B cell (primary cell): ENCODE data around the gene PTH1R. TPM values are rescaled to one million over a fixed set of nuclear protein-coding genes. Genes with fewer than 3 reads are reported as not detected.

Experiments used
- ATAC-seq: fragments of 200-7000 bp; cut with Tn5 transposase; one replicate; pipeline ENCODE4 v1.10.0; 2021; ENCODE audit warnings: low read depth, mild to moderate bottlenecking, moderate number of reproducible peaks, moderate library complexity
- CTCF ChIA-PET: fragments of 350-600 bp; sonication (Branson Sonifier 250); formaldehyde crosslinking; loops from one replicate; lab custom pipeline; 2021; ENCODE audit warnings: antibody characterized with exemption, inconsistent platforms; lab: Charles Lee
- POLR2A ChIA-PET: fragments of 350-600 bp; sonication (Branson Sonifier 250); formaldehyde crosslinking; loops from one replicate; lab custom pipeline; 2021; ENCODE audit warnings: antibody characterized with exemption; lab: Charles Lee
- DNase-seq: peaks from one replicate; pipeline ENCODE4 v3.0.0; 2013
- H2AFZ ChIP-seq: 2 replicates; pipeline ENCODE4 v1.6.1; 2012; ENCODE audit warnings: mild to moderate bottlenecking, low read depth, low read length; ENCODE audit not compliant: insufficient read depth, poor library complexity, severe bottlenecking
- H3K27ac ChIP-seq, 2 donors: 1 replicate in 1 of 2; 2 replicates in 1 of 2; pipeline ENCODE4 v1.5.1; 2012 to 2013; ENCODE audit warnings: low read length in 2 of 2, mild to moderate bottlenecking in 2 of 2, moderate library complexity in 1 of 2
- H3K27me3 ChIP-seq, 4 experiments: fragments of 200-600 bp in 1 of 4; sonication (generic) in 1 of 4; replicated peaks in 1 of 4; 1 replicate in 2 of 4; 2 replicates in 2 of 4; pipeline versions ENCODE4 v1.6.1 to v1.7.0; 2013 to 2016; ENCODE audit warnings: low read length in 3 of 4, mild to moderate bottlenecking in 2 of 4, mixed read lengths in 1 of 4, moderate library complexity in 1 of 4; ENCODE audit not compliant: insufficient read depth in 4 of 4, control insufficient read depth in 3 of 4; ENCODE audit errors: control extremely low read depth in 1 of 4
- H3K36me3 ChIP-seq, 2 experiments: replicated peaks in 1 of 2; 1 replicate in 1 of 2; 2 replicates in 1 of 2; pipeline versions ENCODE4 v1.6.1 to v1.7.1; 2013; ENCODE audit warnings: low read length in 1 of 2; ENCODE audit not compliant: insufficient read depth in 2 of 2, control insufficient read depth in 1 of 2; ENCODE audit errors: control extremely low read depth in 1 of 2, extremely low read depth in 1 of 2
- H3K4me1 ChIP-seq, 2 donors: fragments of 200-600 bp in 1 of 2; sonication (generic) in 1 of 2; 1 replicate in 1 of 2; 2 replicates in 1 of 2; pipeline versions ENCODE4 v1.5.1 to v1.6.1; 2013 to 2017; ENCODE audit warnings: low read length in 2 of 2; ENCODE audit not compliant: control insufficient read depth in 2 of 2, insufficient read depth in 2 of 2
- H3K4me2 ChIP-seq: replicated peaks from 2 replicates; pipeline ENCODE3; 2012; ENCODE audit warnings: mild to moderate bottlenecking, low read depth, low read length; ENCODE audit not compliant: poor library complexity, severe bottlenecking
- H3K4me3 ChIP-seq, 5 experiments: fragments of 200-600 bp in 1 of 5; sonication (generic) in 1 of 5; 1 replicate in 3 of 5; 2 replicates in 2 of 5; pipeline versions ENCODE4 v1.5.1 to v1.7.0; 2011 to 2016; ENCODE audit warnings: low read length in 4 of 5, mild to moderate bottlenecking in 4 of 5, low read depth in 2 of 5, control low read depth in 1 of 5, moderate library complexity in 1 of 5; ENCODE audit not compliant: insufficient read depth in 1 of 5; ENCODE audit errors: control extremely low read depth in 1 of 5, extremely low read depth in 1 of 5
- H3K79me2 ChIP-seq: fragments of 200-600 bp; sonication (generic); one replicate; pipeline ENCODE4 v1.6.0; 2016; ENCODE audit warnings: low read length; ENCODE audit not compliant: control insufficient read depth, insufficient read depth
- H3K9ac ChIP-seq: fragments of 200-600 bp; sonication (generic); 2 replicates; pipeline ENCODE4 v1.6.1; 2017; ENCODE audit warnings: mild to moderate bottlenecking, low read length, moderate library complexity
- H3K9me3 ChIP-seq, 3 donors: one replicate each; pipeline versions ENCODE4 v1.6.1 to v1.7.1; 2013; ENCODE audit warnings: low read length in 2 of 3; ENCODE audit not compliant: control insufficient read depth in 2 of 3, insufficient read depth in 1 of 3; ENCODE audit errors: control extremely low read depth in 1 of 3
- H4K20me1 ChIP-seq: 2 replicates; pipeline ENCODE4 v1.6.0; 2012; ENCODE audit warnings: mild to moderate bottlenecking, low read length; ENCODE audit not compliant: insufficient read depth, control insufficient read depth, poor library complexity, severe bottlenecking
- H3K27ac Mint-ChIP-seq: one replicate; pipeline ENCODE4 v1.8.0; 2021; ENCODE audit warnings: mixed read lengths
- H3K27me3 Mint-ChIP-seq: one replicate; pipeline ENCODE4 v1.8.0; 2021; ENCODE audit warnings: mixed read lengths
- H3K4me1 Mint-ChIP-seq: one replicate; pipeline ENCODE4 v1.8.0; 2021; ENCODE audit warnings: mixed read lengths
- H3K4me3 Mint-ChIP-seq: one replicate; pipeline ENCODE4 v1.8.0; 2021; ENCODE audit warnings: mixed read lengths
- H3K9me3 Mint-ChIP-seq: one replicate; pipeline ENCODE4 v1.8.0; 2022; ENCODE audit warnings: mixed read lengths; ENCODE audit not compliant: insufficient read depth
- CTCF ChIP-seq: fragments of 200-600 bp; IDR thresholded peaks from one replicate; pipeline ENCODE4 v1.8.0; 2022; ENCODE audit warnings: antibody characterized with exemption, mild to moderate bottlenecking
- EZH2 ChIP-seq: IDR thresholded peaks from 2 replicates; pipeline ENCODE4 v1.6.1; 2012; ENCODE audit warnings: borderline replicate concordance, low read depth, mild to moderate bottlenecking, moderate library complexity, low read length; ENCODE audit not compliant: insufficient read depth, poor library complexity, severe bottlenecking
- WGBS: methylation state at CpG from one replicate; pipeline ENCODE4 v1.1.5; 2013; ENCODE audit warnings: missing lambda C conversion rate; ENCODE audit not compliant: insufficient coverage; 5-methylcytosine and 5-hydroxymethylcytosine counted together
- intact Hi-C: fragments of 100-400 bp; cut with micrococcal nuclease; formaldehyde crosslinking; loops from one replicate; pipeline ENCODE4 v1.10.0; 2022
- polyA plus RNA-seq: library from polyadenylated mRNA; depleted of rRNA; stranded (reverse); fragments of >200 nt; gene quantifications from 2 replicates; pipeline ENCODE4 v1.2.3, GENCODE V29; 2012
- total RNA-seq, 2 donors: library from RNA; stranded (reverse); fragments of 120-200 nt in 1 of 2; gene quantifications; 1 replicate in 1 of 2; 2 replicates in 1 of 2; pipeline versions ENCODE4 v1.2.3 to v1.2.4, GENCODE V29; 2013 to 2022

Gene PTH1R
- total and polyA plus RNA-seq, 2 donors (not counting 1 experiment from before 2014, with no cell fraction given), result not detected

GRCh38 chr3:46857485-46858341 lies 19.8 kb upstream of the PTH1R start:
- ATAC-seq (no peak), DNase-seq (no peak)
- H3K27ac Mint-ChIP-seq, result no peak overlapping the region
- no peaks in the 10 kb centered on the region for H3K4me1 Mint-ChIP-seq
- Histone ChIP-seq H3K27me3 (no peaks in the 10 kb centered on the region), H2AFZ (no peak overlapping the region), H3K4me1 (no peaks in the 10 kb centered on the region), H3K36me3 (no peaks in the 10 kb centered on the region), H3K4me3 (no peak overlapping the region), H4K20me1 (no peaks in the 10 kb centered on the region), H3K9me3 (no peaks in the 10 kb centered on the region), H3K27ac (no peak overlapping the region), H3K4me2 (no peak overlapping the region), H3K9ac (no peak overlapping the region), H3K79me2 (no peaks in the 10 kb centered on the region)
- POLR2A ChIA-PET, result interaction anchor here (0.6 kb wide), 1 partner anchor 1137 kb away, joined by 4 read pairs; no protein-coding TSS in a partner anchor
- peaks cover 15% of the 10 kb centered on the region for H3K27me3 Mint-ChIP-seq
- H3K4me3 Mint-ChIP-seq, result no peak overlapping the region
- 82% methylated on average over 9 of the region's 10 CpGs for WGBS
- H3K9me3 Mint-ChIP-seq, result no peaks in the 10 kb centered on the region
- CTCF ChIA-PET, result no interaction called here
- intact Hi-C loops, result no loop called here
- no peak for TF ChIP-seq CTCF
- TF ChIP-seq EZH2, result no peak

- no peak overlapping the region for H3K4me2 ChIP-seq
- Mint-ChIP-seq H3K4me1 (no peaks in the 10 kb centered on the region), H3K4me3 (no peak overlapping the region), H3K27me3 (peaks cover 15% of the 10 kb centered on the region), H3K27ac (no peak overlapping the region), H3K9me3 (no peaks in the 10 kb centered on the region)
- no peak overlapping the region for H3K9ac ChIP-seq
- DNase-seq, result no peak
- no peaks in the 10 kb centered on the region for H3K79me2 ChIP-seq
- ATAC-seq, result no peak
- H3K36me3 ChIP-seq, result no peaks in the 10 kb centered on the region
- no peak for TF ChIP-seq EZH2
- no peak for TF ChIP-seq CTCF
- no peak overlapping the region for H3K4me3 ChIP-seq
- ChIA-PET CTCF (no interaction called here), POLR2A (no interaction called here)
- intact Hi-C loops, result no loop called here
- H3K27me3 ChIP-seq, result no peaks in the 10 kb centered on the region
- 94% methylated on average over 5 of the region's 6 CpGs for WGBS
- no peak overlapping the region for H3K27ac ChIP-seq
- H3K4me1 ChIP-seq, result no peaks in the 10 kb centered on the region
- no peak overlapping the region for H2AFZ ChIP-seq
- no peaks in the 10 kb centered on the region for H4K20me1 ChIP-seq
- H3K9me3 ChIP-seq, result no peaks in the 10 kb centered on the region
Measured at GRCh38 chr3:46858456-46858855, 19.1 kb upstream of the PTH1R start.
